Activated T-cell treated with anti-CD3 and anti-CD28 coated beads, Interleukin-2, amount 50 U/mL, for 1 hour (primary cell): ENCODE data around the gene METTL14.

Experiments used
- DNase-seq: peaks from one replicate; pipeline ENCODE4 v3.0.0-alpha.2; 2020

METTL14 gene

GRCh38 chr4:118734491-118735205 is 49.5 kb downstream of the METTL14 start:
- DNase-seq = no peak

GRCh38 chr4:118736900-118737299 is 51.7 kb downstream of the METTL14 start:
- no peak for DNase-seq

- no peak for DNase-seq
These were observed 52.9 kb downstream of the METTL14 start for GRCh38 chr4:118738090-118738489.

- no peak for DNase-seq
These were observed 54.0 kb downstream of the METTL14 start for GRCh38 chr4:118739022-118739713.

GRCh38 chr4:118740869-118741268 is 55.7 kb downstream of the METTL14 start:
- no peak for DNase-seq

- no peak for DNase-seq
These were observed 56.2 kb downstream of the METTL14 start for GRCh38 chr4:118741301-118741855.

GRCh38 chr4:118742050-118742449 is 56.9 kb downstream of the METTL14 start:
- DNase-seq = no peak

- DNase-seq = no peak
These were observed 58.7 kb downstream of the METTL14 start for GRCh38 chr4:118743867-118744266.

- no peak for DNase-seq
These were observed 60.2 kb downstream of the METTL14 start for GRCh38 chr4:118745357-118745756.

- no peak for DNase-seq
These were observed 61.2 kb downstream of the METTL14 start for GRCh38 chr4:118746251-118746919.

- no peak for DNase-seq
These were observed 64.3 kb downstream of the METTL14 start for GRCh38 chr4:118749347-118749988.

- no peak for DNase-seq
These were observed 66.6 kb downstream of the METTL14 start for GRCh38 chr4:118751629-118752323.

GRCh38 chr4:118752551-118752950 is 67.4 kb downstream of the METTL14 start:
- DNase-seq = no peak

- DNase-seq = no peak
These were observed 67.9 kb downstream of the METTL14 start for GRCh38 chr4:118753096-118753495.

- no peak for DNase-seq
These were observed 68.5 kb downstream of the METTL14 start for GRCh38 chr4:118753685-118754084.

- DNase-seq = no peak
These were observed 69.7 kb downstream of the METTL14 start for GRCh38 chr4:118754890-118755289.

GRCh38 chr4:118755438-118756226 is 70.4 kb downstream of the METTL14 start:
- DNase-seq = no peak

GRCh38 chr4:118756429-118756828 is 71.2 kb downstream of the METTL14 start:
- DNase-seq = no peak

- DNase-seq = no peak
These were observed 71.8 kb downstream of the METTL14 start for GRCh38 chr4:118756958-118757357.

GRCh38 chr4:118757761-118758251 is 72.6 kb downstream of the METTL14 start:
- DNase-seq = no peak

- no peak for DNase-seq
These were observed 73.1 kb downstream of the METTL14 start for GRCh38 chr4:118758293-118758692.
